ENCODE results near the gene ARL16. TPM values are rescaled to one million over a fixed set of nuclear protein-coding genes. Genes with fewer than 3 reads are reported as not detected.

The ARL16 gene
- polyA plus RNA-seq, 1 donor from 2014 or later = 156 TPM

- Histone ChIP-seq H3K9me2 (ENCODE audit: insufficient read depth, low read length) (no peaks in the 10 kb centered on the region), H3K4me2 (ENCODE audit: low read length) (no peak overlapping the region), H2AFZ (ENCODE audit: low read depth, low read length) (no peak overlapping the region), H3K27me3 (ENCODE audit: insufficient read depth, low read depth, low read length) (no peaks in the 10 kb centered on the region), H3K9ac (ENCODE audit: low read length) (no peak overlapping the region), H3K79me2 (replicated peaks; ENCODE audit: insufficient read depth, low read length) (no peaks in the 10 kb centered on the region), H3K36me3 (ENCODE audit: insufficient read depth, low read length) (no peaks in the 10 kb centered on the region), H4K20me1 (ENCODE audit: insufficient read depth) (no peaks in the 10 kb centered on the region), H3K4me3 (ENCODE audit: low read length) (no peak overlapping the region), H3K27ac (ENCODE audit: low read length) (no peak overlapping the region), H3K9me3 (ENCODE audit: low read length) (no peaks in the 10 kb centered on the region), H3F3A (ENCODE audit: insufficient read depth, low read length, poor library complexity, severe bottlenecking) (no peaks in the 10 kb centered on the region)
- TF ChIP-seq POLR2AphosphoS5 (IDR thresholded peaks at IDR 0.05) (no peak), RAD21 (conservative IDR thresholded peaks at IDR 0.05) (no peak), MXI1 (conservative IDR thresholded peaks at IDR 0.05; ENCODE audit: poor library complexity, severe bottlenecking) (no peak)
These were observed 26.8 kb downstream of the ARL16 start for GRCh38 chr17:81656835-81657234.

- no peaks in the 10 kb centered on the region for H4K20me1 ChIP-seq (ENCODE audit: insufficient read depth)
- no peak within 1 kb of the TSS for H3K9ac ChIP-seq (ENCODE audit: low read length)
- H3F3A ChIP-seq (ENCODE audit: insufficient read depth, low read length, poor library complexity, severe bottlenecking) = no peaks in the 10 kb centered on the region
- no peak within 1 kb of the TSS for H3K4me2 ChIP-seq (ENCODE audit: low read length)
- H3K79me2 ChIP-seq (replicated peaks; ENCODE audit: insufficient read depth, low read length) = no peaks in the 10 kb centered on the region
- no peak within 1 kb of the TSS for H2AFZ ChIP-seq (ENCODE audit: low read depth, low read length)
- no peak within 1 kb of the TSS for H3K4me3 ChIP-seq (ENCODE audit: low read length)
- no peak within 1 kb of the TSS for H3K27ac ChIP-seq (ENCODE audit: low read length)
- TF ChIP-seq SMC3 (conservative IDR thresholded peaks at IDR 0.05; ENCODE audit: poor library complexity) (no peak), MXI1 (conservative IDR thresholded peaks at IDR 0.05; ENCODE audit: poor library complexity, severe bottlenecking) (no peak), TAF1 (IDR thresholded peaks at IDR 0.05; ENCODE audit: low read depth) (no peak), POLR2AphosphoS5 (IDR thresholded peaks at IDR 0.05) (no peak), EP300 (conservative IDR thresholded peaks at IDR 0.05; ENCODE audit: poor library complexity, severe bottlenecking) (no peak), CTCF (IDR thresholded peaks at IDR 0.05; ENCODE audit: poor library complexity, severe bottlenecking) (no peak), RAD21 (conservative IDR thresholded peaks at IDR 0.05) (no peak), EZH2 (IDR thresholded peaks at IDR 0.05; ENCODE audit: borderline replicate concordance, insufficient read depth, low read length, poor library complexity, severe bottlenecking) (no peak), REST (IDR thresholded peaks at IDR 0.05; ENCODE audit: borderline replicate concordance) (no peak)
- no peaks in the 10 kb centered on the region for H3K36me3 ChIP-seq (ENCODE audit: insufficient read depth, low read length)
- H3K27me3 ChIP-seq (ENCODE audit: insufficient read depth, low read depth, low read length) = no peaks in the 10 kb centered on the region
- no peaks in the 10 kb centered on the region for H3K9me2 ChIP-seq (ENCODE audit: insufficient read depth, low read length)
- no peaks in the 10 kb centered on the region for H3K9me3 ChIP-seq (ENCODE audit: low read length)
These were observed 27.4 kb downstream of the ARL16 start, which contains the start of gene PDE6G for GRCh38 chr17:81656118-81656743. PDE6G (minus strand) TSS chr17:81656542; CDS start chr17:81653305, 3,237 bp downstream.

Measured in neural cell (in vitro differentiated cells).